ENCODE results near the gene SNAPC4.

DNA sequence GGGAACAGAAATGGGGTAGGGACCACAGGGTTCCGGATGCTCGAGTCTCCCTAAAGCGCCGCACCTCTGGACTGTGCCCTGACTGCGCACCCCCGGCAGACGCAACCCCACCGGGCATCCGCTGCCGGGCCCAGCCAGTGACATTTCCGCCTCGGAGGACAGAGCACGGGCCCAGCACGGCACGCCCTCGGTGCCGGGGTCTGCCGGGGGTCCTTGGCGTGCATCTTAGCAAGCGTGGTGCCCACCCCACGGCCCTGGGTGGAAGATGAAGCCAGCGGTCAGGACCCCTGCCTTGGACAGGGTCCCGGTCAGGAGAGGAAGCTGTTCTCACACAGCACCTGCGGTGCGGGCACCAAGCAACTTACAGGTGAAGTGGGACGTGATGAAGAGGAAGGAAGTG is 32.6 kb upstream of the SNAPC4 start:
- TF ChIP-seq POLR2A (IDR thresholded peaks at IDR 0.05) = no peak
- TF ChIP-seq, protein P1, sequence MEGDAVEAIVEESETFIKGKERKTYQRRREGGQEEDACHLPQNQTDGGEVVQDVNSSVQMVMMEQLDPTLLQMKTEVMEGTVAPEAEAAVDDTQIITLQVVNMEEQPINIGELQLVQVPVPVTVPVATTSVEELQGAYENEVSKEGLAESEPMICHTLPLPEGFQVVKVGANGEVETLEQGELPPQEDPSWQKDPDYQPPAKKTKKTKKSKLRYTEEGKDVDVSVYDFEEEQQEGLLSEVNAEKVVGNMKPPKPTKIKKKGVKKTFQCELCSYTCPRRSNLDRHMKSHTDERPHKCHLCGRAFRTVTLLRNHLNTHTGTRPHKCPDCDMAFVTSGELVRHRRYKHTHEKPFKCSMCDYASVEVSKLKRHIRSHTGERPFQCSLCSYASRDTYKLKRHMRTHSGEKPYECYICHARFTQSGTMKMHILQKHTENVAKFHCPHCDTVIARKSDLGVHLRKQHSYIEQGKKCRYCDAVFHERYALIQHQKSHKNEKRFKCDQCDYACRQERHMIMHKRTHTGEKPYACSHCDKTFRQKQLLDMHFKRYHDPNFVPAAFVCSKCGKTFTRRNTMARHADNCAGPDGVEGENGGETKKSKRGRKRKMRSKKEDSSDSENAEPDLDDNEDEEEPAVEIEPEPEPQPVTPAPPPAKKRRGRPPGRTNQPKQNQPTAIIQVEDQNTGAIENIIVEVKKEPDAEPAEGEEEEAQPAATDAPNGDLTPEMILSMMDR (IDR thresholded peaks at IDR 0.05) = no peak
